ENCODE measurements around the gene SYT9. TPM values are rescaled to one million over a fixed set of nuclear protein-coding genes. Genes with fewer than 3 reads are reported as not detected.

SYT9 gene
- total RNA-seq, 4 donors from 2014 or later: 0.24 to 2.1 (median 0.52) TPM

GRCh38 chr11:7270233-7270865 lies 18.6 kb downstream of the SYT9 start:
- TF ChIP-seq, protein P1, sequence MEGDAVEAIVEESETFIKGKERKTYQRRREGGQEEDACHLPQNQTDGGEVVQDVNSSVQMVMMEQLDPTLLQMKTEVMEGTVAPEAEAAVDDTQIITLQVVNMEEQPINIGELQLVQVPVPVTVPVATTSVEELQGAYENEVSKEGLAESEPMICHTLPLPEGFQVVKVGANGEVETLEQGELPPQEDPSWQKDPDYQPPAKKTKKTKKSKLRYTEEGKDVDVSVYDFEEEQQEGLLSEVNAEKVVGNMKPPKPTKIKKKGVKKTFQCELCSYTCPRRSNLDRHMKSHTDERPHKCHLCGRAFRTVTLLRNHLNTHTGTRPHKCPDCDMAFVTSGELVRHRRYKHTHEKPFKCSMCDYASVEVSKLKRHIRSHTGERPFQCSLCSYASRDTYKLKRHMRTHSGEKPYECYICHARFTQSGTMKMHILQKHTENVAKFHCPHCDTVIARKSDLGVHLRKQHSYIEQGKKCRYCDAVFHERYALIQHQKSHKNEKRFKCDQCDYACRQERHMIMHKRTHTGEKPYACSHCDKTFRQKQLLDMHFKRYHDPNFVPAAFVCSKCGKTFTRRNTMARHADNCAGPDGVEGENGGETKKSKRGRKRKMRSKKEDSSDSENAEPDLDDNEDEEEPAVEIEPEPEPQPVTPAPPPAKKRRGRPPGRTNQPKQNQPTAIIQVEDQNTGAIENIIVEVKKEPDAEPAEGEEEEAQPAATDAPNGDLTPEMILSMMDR (IDR thresholded peaks at IDR 0.05): no peak
- TF ChIP-seq POLR2AphosphoS5 (IDR thresholded peaks at IDR 0.05): no peak
- TF ChIP-seq EP300 (IDR thresholded peaks at IDR 0.05): no peak
- Histone ChIP-seq H3K9me3 (no peaks in the 10 kb centered on the region), H3K36me3 (no peaks in the 10 kb centered on the region), H3K27me3 (no peaks in the 10 kb centered on the region), H3K4me3 (no peak overlapping the region), H3K27ac (no peak overlapping the region), H3K4me1 (no peaks in the 10 kb centered on the region)
- no peak for DNase-seq (ENCODE audit: low spot score in 2 of 2)
- WGBS: 70% methylated on average over 3 of the region's 3 CpGs

GRCh38 chr11:7272373-7272772 lies 20.7 kb downstream of the SYT9 start:
- Histone ChIP-seq H3K36me3 (no peaks in the 10 kb centered on the region), H3K9me3 (no peaks in the 10 kb centered on the region), H3K4me1 (no peaks in the 10 kb centered on the region), H3K27ac (no peak overlapping the region), H3K4me3 (no peak overlapping the region), H3K27me3 (no peaks in the 10 kb centered on the region)
- TF ChIP-seq EP300 (IDR thresholded peaks at IDR 0.05) (no peak), POLR2A (IDR thresholded peaks at IDR 0.05) (no peak), POLR2AphosphoS5 (IDR thresholded peaks at IDR 0.05) (no peak)
- TF ChIP-seq, protein P1 (IDR thresholded peaks at IDR 0.05): no peak
- WGBS: 63% methylated on average over 2 of the region's 2 CpGs
- no peak for DNase-seq (ENCODE audit: low spot score in 2 of 2)

- DNase-seq (ENCODE audit: low spot score in 2 of 2): no peak
- no peaks in the 10 kb centered on the region for H3K4me1 ChIP-seq
- H3K9me3 ChIP-seq: no peaks in the 10 kb centered on the region
- TF ChIP-seq EP300 (IDR thresholded peaks at IDR 0.05) (no peak), POLR2A (IDR thresholded peaks at IDR 0.05) (no peak), POLR2AphosphoS5 (IDR thresholded peaks at IDR 0.05) (no peak)
- TF ChIP-seq, protein P1 (IDR thresholded peaks at IDR 0.05): no peak
- no peaks in the 10 kb centered on the region for H3K36me3 ChIP-seq
- no peak overlapping the region for H3K4me3 ChIP-seq
- no peaks in the 10 kb centered on the region for H3K27me3 ChIP-seq
- H3K27ac ChIP-seq: no peak overlapping the region
Measured at GRCh38 chr11:7275133-7275532, 23.4 kb downstream of the SYT9 start.

DNA sequence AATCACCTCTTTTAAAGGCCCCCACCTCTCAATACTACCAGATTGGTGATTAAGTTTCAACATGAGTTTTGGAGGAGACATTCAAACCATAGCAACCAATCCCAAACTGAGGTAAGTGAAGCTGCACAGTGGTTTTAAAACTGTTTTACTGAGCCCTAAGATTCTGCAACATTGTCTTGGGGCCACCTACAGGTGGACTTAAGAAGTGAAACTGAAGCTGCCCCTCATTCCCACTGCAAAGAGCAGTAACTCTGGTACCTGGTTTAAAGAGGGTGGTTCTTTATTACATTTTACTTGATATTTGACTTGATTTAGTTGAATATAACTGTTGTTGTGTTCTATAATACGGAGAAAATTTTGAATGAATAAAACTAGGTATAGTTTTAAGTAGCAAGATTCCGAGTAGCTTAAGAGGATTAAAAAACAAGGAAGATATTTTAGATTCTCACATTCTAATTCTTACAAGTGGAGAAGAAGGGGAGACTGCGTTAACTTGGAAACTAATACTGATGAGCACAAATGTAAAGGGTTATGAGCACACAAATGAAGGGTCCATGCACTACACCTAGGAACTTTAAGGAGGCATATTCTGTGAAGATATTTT lies 26.7 kb downstream of the SYT9 start:
- Histone ChIP-seq H3K4me3 (no peak overlapping the region), H3K27ac (no peak overlapping the region), H3K27me3 (no peaks in the 10 kb centered on the region), H3K9me3 (no peaks in the 10 kb centered on the region), H3K4me1 (peaks cover 3% of the 10 kb centered on the region), H3K36me3 (no peaks in the 10 kb centered on the region)
- TF ChIP-seq POLR2AphosphoS5 (IDR thresholded peaks at IDR 0.05): no peak
- TF ChIP-seq, protein P1 (IDR thresholded peaks at IDR 0.05): peak in 1 of 2 donors; percentile 27
- WGBS: 75% methylated on average over 3 of the region's 3 CpGs
- no peak for DNase-seq (ENCODE audit: low spot score in 2 of 2)

- H3K27ac ChIP-seq: no peak overlapping the region
- H3K4me3 ChIP-seq: no peak overlapping the region
- peaks cover 3% of the 10 kb centered on the region for H3K4me1 ChIP-seq
- no peaks in the 10 kb centered on the region for H3K9me3 ChIP-seq
- no peaks in the 10 kb centered on the region for H3K27me3 ChIP-seq
- 90% methylated on average over 1 of the region's 1 CpG for WGBS
- TF ChIP-seq, protein P1 (IDR thresholded peaks at IDR 0.05): no peak
- TF ChIP-seq POLR2A (IDR thresholded peaks at IDR 0.05) (no peak), POLR2AphosphoS5 (IDR thresholded peaks at IDR 0.05) (no peak), EP300 (IDR thresholded peaks at IDR 0.05) (no peak)
- H3K36me3 ChIP-seq: no peaks in the 10 kb centered on the region
- no peak for DNase-seq (ENCODE audit: low spot score in 2 of 2)
Measured at GRCh38 chr11:7279676-7280075, 28.0 kb downstream of the SYT9 start.

All from suprapubic skin (tissue), 4 donors.